Measurements from ENCODE around the gene AMIGO3.

DNA sequence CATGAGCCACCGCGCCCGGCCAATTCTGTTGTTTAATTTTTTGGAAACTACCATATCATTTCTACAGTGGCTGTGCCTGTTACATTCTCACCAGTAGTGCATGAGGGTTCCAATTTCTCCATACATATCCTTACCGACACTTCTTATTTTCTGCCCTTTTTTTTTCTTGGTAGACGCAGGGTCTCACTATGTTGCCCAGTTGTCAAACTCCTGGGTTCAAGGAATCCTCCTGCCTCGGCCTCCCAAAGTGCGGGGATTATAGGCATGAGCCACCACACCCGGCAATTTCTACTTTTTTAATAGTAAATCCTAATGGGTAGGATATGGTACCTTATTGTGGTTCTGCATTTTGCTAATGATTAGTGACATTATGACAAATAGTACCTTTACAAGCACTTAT lies 9.6 kb downstream of the AMIGO3 start:
- TF ChIP-seq NFIC (IDR thresholded peaks at IDR 0.05; ENCODE audit: borderline replicate concordance) (no peak), YY1 (IDR thresholded peaks at IDR 0.05; ENCODE audit: low read depth) (no peak), POLR2AphosphoS5 (IDR thresholded peaks at IDR 0.05; ENCODE audit: low read depth, low read length) (no peak), MXI1 (IDR thresholded peaks at IDR 0.05; ENCODE audit: low read depth, low read length) (no peak), RAD21 (IDR thresholded peaks at IDR 0.05; ENCODE audit: low read length) (no peak), CHD2 (IDR thresholded peaks at IDR 0.05; ENCODE audit: low read length, partially characterized antibody) (no peak), SMC3 (IDR thresholded peaks at IDR 0.05; ENCODE audit: low read depth, low read length) (no peak)
- TF ChIP-seq, protein P1, sequence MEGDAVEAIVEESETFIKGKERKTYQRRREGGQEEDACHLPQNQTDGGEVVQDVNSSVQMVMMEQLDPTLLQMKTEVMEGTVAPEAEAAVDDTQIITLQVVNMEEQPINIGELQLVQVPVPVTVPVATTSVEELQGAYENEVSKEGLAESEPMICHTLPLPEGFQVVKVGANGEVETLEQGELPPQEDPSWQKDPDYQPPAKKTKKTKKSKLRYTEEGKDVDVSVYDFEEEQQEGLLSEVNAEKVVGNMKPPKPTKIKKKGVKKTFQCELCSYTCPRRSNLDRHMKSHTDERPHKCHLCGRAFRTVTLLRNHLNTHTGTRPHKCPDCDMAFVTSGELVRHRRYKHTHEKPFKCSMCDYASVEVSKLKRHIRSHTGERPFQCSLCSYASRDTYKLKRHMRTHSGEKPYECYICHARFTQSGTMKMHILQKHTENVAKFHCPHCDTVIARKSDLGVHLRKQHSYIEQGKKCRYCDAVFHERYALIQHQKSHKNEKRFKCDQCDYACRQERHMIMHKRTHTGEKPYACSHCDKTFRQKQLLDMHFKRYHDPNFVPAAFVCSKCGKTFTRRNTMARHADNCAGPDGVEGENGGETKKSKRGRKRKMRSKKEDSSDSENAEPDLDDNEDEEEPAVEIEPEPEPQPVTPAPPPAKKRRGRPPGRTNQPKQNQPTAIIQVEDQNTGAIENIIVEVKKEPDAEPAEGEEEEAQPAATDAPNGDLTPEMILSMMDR (IDR thresholded peaks at IDR 0.05), result no peak
- TF ChIP-seq, protein P2, sequence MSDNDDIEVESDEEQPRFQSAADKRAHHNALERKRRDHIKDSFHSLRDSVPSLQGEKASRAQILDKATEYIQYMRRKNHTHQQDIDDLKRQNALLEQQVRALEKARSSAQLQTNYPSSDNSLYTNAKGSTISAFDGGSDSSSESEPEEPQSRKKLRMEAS (IDR thresholded peaks at IDR 0.05; ENCODE audit: low read depth), result no peak
- TF ChIP-seq, protein P3, sequence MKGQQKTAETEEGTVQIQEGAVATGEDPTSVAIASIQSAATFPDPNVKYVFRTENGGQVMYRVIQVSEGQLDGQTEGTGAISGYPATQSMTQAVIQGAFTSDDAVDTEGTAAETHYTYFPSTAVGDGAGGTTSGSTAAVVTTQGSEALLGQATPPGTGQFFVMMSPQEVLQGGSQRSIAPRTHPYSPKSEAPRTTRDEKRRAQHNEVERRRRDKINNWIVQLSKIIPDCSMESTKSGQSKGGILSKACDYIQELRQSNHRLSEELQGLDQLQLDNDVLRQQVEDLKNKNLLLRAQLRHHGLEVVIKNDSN (IDR thresholded peaks at IDR 0.05; ENCODE audit: borderline replicate concordance, low read depth), result no peak
